HFFc6 (cell line): ENCODE results near the gene MLEC. TPM values are rescaled to one million over a fixed set of nuclear protein-coding genes. Genes with fewer than 3 reads are reported as not detected.

Experiments
- DNase-seq: peaks from one replicate; pipeline ENCODE4 v3.0.0-alpha.2; 2018
- H3K27ac Mint-ChIP-seq: 2 replicates; pipeline ENCODE4 v1.8.0; 2020; ENCODE audit warnings: mild to moderate bottlenecking, mixed read lengths
- H3K27me3 Mint-ChIP-seq: 2 replicates; pipeline ENCODE4 v1.8.0; 2021; ENCODE audit warnings: mild to moderate bottlenecking, moderate library complexity, mixed read lengths; ENCODE audit not compliant: insufficient read depth
- H3K36me3 Mint-ChIP-seq: 2 replicates; pipeline ENCODE4 v1.8.0; 2021; ENCODE audit warnings: low read depth, mixed read lengths
- H3K4me1 Mint-ChIP-seq: 2 replicates; pipeline ENCODE4 v1.8.0; 2020; ENCODE audit warnings: low read depth, mixed read lengths
- H3K4me3 Mint-ChIP-seq: 2 replicates; pipeline ENCODE4 v1.8.0; 2020; ENCODE audit warnings: mild to moderate bottlenecking, moderate library complexity, mixed read lengths
- H3K9me3 Mint-ChIP-seq: 2 replicates; pipeline ENCODE4 v1.8.0; 2020; ENCODE audit warnings: mild to moderate bottlenecking, mixed read lengths
- long read RNA-seq: library from polyadenylated mRNA; unstranded; transcript quantifications from one replicate; pipeline ENCODE4 v2.0.0, GENCODE V29; 2019
- total RNA-seq, 6 experiments: library from RNA; stranded (reverse); fragmentation: NEBNext Ultra II Directional; extraction: Animal tissue kit (Norgen Biotek cat#: 25700); gene quantifications; 2 replicates in 1 of 6; 3 replicates in 5 of 6; pipeline ENCODE4 v1.2.3, GENCODE V29; 2021
- TF ChIP-seq, protein P1 (sequence below): fragments of 200-600 bp; sonication (generic); IDR thresholded peaks from 2 replicates; pipeline ENCODE4 v1.5.0; 2021; ENCODE audit warnings: antibody characterized with exemption, mild to moderate bottlenecking

MLEC gene, protein sequence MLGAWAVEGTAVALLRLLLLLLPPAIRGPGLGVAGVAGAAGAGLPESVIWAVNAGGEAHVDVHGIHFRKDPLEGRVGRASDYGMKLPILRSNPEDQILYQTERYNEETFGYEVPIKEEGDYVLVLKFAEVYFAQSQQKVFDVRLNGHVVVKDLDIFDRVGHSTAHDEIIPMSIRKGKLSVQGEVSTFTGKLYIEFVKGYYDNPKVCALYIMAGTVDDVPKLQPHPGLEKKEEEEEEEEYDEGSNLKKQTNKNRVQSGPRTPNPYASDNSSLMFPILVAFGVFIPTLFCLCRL
- total RNA-seq, result 100 to 1,000 TPM; 195 to 241 (median 209) TPM
- long read RNA-seq, full-length matches to known transcripts, result 53 of 108 reads
- long read RNA-seq, partial matches to known transcripts, result 7 of 108 reads
- long read RNA-seq, other reads (novel, unspliced or antisense), result 48 of 108 reads

DNA sequence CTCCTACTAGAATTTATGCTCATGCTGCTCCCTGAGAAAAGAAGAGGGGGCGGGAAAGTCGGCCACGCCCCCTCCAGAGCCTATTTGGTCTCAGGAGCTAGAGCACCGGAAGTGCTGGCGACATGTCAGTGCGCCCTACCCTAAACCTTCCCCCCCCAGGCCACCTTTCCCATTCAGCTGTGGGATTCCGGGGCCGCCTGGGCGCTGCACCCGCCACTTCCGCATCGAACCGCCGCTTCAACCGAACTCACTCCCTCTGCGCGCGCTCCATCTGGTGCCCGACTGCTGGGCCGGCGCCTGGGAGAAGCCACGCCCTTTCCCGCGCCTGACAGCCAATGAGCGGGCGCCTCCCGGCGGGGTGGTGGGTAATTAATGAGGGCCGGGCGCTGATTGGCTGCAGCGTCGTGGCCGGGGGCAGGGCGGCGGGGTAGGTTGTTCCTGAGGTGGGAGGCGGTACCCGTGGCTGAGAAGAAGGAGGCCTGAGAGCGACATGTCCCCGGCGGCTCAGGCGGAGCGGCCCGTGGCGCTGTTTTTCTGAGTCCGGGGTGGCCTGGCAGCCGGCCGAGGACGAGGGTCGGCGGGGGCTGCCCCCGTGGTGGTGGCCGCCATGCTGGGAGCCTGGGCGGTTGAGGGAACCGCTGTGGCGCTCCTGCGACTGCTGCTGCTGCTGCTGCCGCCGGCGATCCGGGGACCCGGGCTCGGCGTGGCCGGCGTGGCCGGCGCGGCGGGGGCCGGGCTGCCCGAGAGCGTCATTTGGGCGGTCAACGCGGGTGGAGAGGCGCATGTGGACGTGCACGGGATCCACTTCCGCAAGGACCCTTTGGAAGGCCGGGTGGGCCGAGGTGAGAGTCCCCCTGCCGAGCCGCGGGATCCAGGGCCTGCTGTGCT, at the start of gene MLEC:
Gene MLEC (plus strand): TSS at position 460 of the 888 bp plus-strand sequence. CDS start 148 bp downstream, at position 608.
- peak; percentile 98 for DNase-seq
- Mint-ChIP-seq H3K36me3 (no peaks in the 10 kb centered on the region), H3K27me3 (no peaks in the 10 kb centered on the region; the same call in none of the 2 replicates), H3K27ac (peak within 1 kb of the TSS; percentile 96), H3K4me3 (peak within 1 kb of the TSS; percentile 93), H3K9me3 (no peaks in the 10 kb centered on the region), H3K4me1 (peaks cover 41% of the 10 kb centered on the region)
- TF ChIP-seq, protein P1, sequence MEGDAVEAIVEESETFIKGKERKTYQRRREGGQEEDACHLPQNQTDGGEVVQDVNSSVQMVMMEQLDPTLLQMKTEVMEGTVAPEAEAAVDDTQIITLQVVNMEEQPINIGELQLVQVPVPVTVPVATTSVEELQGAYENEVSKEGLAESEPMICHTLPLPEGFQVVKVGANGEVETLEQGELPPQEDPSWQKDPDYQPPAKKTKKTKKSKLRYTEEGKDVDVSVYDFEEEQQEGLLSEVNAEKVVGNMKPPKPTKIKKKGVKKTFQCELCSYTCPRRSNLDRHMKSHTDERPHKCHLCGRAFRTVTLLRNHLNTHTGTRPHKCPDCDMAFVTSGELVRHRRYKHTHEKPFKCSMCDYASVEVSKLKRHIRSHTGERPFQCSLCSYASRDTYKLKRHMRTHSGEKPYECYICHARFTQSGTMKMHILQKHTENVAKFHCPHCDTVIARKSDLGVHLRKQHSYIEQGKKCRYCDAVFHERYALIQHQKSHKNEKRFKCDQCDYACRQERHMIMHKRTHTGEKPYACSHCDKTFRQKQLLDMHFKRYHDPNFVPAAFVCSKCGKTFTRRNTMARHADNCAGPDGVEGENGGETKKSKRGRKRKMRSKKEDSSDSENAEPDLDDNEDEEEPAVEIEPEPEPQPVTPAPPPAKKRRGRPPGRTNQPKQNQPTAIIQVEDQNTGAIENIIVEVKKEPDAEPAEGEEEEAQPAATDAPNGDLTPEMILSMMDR, result peak; percentile 27; the same call in 1 of the 2 replicates

DNA sequence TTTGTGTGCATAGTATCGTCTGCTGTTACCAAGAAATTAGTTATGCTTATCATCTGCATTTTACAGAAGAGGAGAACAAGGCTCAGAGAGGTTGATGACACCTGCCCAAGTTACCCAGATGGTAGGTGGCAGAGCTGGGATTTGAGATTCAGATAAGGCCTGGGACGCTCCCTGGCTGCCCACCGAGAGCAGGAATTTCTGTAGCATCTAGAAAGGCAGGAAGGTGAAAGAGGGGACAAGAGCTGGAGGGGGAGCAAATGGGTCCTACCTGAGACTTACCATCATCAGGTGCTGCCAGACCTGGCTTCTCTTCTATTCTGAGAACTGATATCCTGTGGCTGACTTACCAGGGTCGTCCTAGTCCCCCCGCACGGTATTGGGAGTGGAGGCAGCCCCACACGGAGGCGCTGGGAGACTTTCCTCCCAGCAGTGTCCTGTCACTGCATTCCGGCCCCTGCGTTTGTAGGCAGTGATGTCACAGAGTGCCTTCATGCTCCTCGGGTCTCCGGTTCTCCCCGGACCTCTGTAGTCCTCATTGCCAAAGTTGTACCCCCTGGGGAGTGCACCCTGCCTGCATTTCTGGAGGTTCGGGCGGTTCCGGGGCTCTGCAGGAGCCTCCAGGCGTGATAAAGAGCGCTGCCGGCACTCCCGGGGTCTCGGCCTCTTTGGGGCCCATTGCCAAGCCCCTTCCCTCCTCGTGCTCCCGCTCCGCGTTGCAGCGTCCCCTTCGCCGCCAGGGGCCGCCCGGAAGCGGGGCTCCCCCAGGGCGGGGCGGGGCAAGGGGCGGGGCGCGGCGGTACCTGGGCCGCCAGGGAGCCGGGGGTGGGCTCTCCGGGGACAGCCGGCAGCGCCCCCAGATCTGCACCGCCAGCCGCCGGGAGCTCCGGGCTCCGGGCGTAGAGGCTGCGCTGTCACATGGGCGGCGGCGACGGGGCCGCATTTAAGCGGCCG, 46.9 kb upstream of the MLEC start, which contains the start of gene CABP1:
Gene CABP1 (plus strand): TSS at position 856 of the 951 bp plus-strand sequence. CDS start 60 bp downstream, at position 916.
- Mint-ChIP-seq H3K9me3 (no peaks in the 10 kb centered on the region), H3K27me3 (peaks cover 39% of the 10 kb centered on the region), H3K4me1 (peaks cover 10% of the 10 kb centered on the region), H3K4me3 (peak within 1 kb of the TSS; percentile 41), H3K27ac (no peak within 1 kb of the TSS), H3K36me3 (no peaks in the 10 kb centered on the region)
- TF ChIP-seq, protein P1, result no peak; the same call in 1 of the 2 replicates
- no peak for DNase-seq

DNA sequence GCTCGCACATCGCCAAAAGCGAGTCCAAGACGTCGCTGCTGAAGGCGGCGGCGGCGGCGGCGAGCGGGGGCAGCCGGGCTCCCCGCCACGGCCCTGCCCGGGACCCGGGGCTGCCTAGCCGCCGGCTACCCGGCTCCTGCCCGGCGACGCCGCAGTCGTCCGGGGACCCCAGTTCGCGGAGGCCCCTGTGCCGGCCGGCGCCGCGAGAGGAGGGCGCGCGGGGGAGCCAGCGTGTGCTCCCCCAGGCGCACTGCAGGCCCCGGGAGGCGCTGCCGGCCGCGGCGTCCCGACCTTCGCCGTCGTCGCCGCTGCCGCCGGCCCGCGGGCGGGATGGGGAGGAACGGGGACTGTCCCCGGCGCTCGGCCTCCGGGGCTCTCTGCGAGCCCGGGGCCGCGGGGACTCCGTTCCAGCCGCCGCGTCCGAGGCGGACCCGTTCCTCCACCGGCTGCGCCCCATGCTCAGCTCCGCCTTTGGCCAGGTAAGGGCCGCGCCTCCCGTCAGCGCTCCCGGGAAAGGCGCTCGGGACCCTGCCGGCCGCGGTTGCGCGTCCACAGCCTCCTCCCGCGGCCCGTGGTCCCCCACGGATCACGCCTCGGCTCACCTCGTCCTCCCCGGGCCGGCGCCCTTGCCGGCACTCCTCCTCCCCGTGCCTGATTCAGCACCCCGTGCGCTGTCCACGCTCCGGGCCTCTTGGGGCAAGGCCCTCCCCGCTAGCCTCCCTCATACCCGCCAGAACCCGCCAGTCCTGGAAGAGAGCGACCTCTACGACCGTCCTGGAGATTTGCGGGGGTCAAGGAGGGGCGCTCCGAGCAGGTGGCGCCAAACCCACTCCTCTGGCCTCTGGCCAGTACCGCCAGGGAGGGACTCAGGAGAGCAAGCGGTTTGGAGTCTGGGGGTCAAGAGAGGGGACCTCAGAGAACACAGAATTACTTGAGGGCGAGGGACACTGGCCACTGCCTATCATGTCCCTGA, 45.8 kb upstream of the MLEC start:
- H3K9me3 Mint-ChIP-seq, result no peaks in the 10 kb centered on the region
- TF ChIP-seq, protein P1, result no peak
- H3K27ac Mint-ChIP-seq, result no peak overlapping the region
- peaks cover 34% of the 10 kb centered on the region for H3K27me3 Mint-ChIP-seq
- no peaks in the 10 kb centered on the region for H3K36me3 Mint-ChIP-seq
- peaks cover 10% of the 10 kb centered on the region for H3K4me1 Mint-ChIP-seq
- H3K4me3 Mint-ChIP-seq, result no peak overlapping the region; the same call in 1 of the 2 replicates
- DNase-seq, result peak; percentile 9

DNA sequence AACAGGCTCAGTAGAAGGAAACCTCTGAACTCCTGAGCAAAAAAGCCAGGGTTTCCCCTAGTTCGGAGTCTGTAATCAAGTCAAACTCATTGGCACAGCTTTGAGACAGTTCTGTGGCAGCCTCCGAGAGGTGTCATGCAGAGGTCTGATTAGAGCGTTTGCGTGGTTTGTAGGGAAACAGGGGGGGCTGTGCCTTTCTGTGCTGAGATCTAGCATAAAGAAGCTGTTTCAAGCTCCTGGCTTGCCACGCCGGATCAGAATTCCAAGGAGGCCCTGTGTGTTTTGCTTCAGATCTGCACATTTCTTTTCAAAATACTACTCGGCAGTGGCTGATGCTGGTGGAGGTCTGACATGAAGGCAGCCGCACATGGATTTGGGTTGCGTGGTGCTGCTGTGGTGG, 44.8 kb upstream of the MLEC start:
- no peak overlapping the region for H3K27ac Mint-ChIP-seq
- no peaks in the 10 kb centered on the region for H3K9me3 Mint-ChIP-seq
- no peaks in the 10 kb centered on the region for H3K36me3 Mint-ChIP-seq
- no peak for DNase-seq
- H3K27me3 Mint-ChIP-seq, result peaks cover 34% of the 10 kb centered on the region
- H3K4me1 Mint-ChIP-seq, result peaks cover 14% of the 10 kb centered on the region
- no peak overlapping the region for H3K4me3 Mint-ChIP-seq
- TF ChIP-seq, protein P1, result no peak
